ENCODE measurements around the gene THADA.

DNA sequence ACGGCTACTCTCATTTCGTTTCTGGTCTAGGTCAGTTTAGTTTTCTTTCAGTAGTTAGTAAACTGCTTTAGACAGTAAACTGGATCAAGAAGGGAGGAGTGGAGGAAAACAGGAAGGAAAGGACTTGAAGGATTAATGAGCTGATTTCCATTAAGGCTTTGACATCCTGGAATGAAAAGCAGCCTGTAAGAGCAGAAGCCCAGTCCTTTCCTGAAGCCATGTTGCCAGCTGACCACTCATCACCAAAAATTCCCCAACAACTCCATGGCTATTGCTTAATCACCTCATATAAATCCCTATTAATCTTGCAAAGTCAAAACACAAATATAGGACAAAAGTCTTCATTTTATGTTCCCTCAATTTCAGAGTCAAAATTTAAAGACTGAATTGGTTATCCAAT, 255.8 kb downstream of the THADA start:
- TF ChIP-seq CTCF (IDR thresholded peaks at IDR 0.05; ENCODE audit: insufficient read depth, low read length): no peak
- TF ChIP-seq GABPA (IDR thresholded peaks at IDR 0.05; ENCODE audit: low read depth): no peak
- TF ChIP-seq REST (IDR thresholded peaks at IDR 0.05; ENCODE audit: insufficient replicate concordance, low read depth): no peak

Data from HL-60 (cell line).